Fibroblast of the conjunctiva (primary cell): ENCODE measurements around the gene PPIP5K1.
"Not testable (repeated sequence)": the region's sequence is repeated elsewhere in the genome, so short reads cannot be mapped to it uniquely, and the experiment has no call there.

Experiments used
- DNase-seq: peaks from one replicate; pipeline ENCODE4 v3.0.0-alpha.2; 2010; ENCODE audit warnings: low read depth

The PPIP5K1 gene

GRCh38 chr15:43589778-43590466 is at the start of gene PPIP5K1:
Gene PPIP5K1, minus strand, starts transcription at chr15:43590208. Its CDS starts 5,704 bp downstream, at chr15:43584504.
- DNase-seq, result not testable (repeated sequence)

DNA sequence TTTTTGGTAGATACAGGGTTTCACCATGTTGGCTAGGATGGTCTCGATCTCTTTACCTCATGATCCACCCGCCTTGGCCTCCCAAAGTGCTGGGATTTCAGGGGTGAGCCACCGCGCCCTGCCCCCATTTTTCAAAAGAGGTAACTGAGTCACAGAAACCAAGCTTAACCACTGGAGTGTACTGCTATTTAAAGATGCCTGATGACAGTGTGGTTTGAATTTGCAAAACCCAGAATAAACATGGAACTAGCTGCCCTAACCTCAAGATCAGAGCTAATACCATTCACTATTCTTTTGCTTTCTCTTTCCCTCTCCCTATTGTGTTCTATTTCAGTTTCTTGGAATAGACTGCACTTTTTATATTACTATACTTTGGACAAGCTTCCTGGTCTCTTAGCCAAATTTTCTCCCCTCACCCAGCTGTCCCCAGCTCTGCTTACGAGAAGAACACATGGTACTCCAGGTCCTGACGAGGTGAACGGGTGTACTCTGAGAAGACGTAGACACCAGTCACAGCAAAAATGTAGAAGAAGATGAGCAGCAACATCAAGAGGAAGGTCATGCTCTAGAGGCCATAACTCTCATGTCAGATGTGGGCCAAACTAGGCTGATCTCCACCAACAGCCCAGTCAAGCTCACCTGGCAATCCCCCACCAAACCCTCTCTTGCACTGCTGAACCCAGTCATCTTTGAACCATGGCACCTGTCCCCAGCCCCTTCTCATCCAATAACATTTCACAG is 48.6 kb upstream of the PPIP5K1 start:
- not testable (repeated sequence) for DNase-seq

GRCh38 chr15:43626937-43627336 is 36.9 kb upstream of the PPIP5K1 start:
- not testable (repeated sequence) for DNase-seq

DNA sequence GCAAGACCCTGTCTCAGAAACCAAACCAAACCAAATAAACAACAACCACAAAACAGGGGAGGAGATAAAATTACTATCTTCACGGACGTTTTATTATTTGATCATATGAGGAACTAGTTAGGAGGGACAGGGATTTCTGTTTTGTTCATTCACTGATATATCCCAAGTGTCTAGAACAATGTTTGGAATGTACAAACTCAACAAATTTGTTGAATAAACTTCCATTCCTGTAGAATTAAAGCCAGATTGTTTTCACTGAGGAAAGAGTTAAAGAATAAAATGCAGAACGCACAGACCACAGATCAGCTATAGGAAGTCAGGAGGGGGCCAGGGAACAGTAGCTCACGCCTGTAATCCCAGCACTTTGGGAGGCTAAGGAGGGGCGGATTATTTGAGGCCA is 35.1 kb upstream of the PPIP5K1 start:
- no peak for DNase-seq

GRCh38 chr15:43622068-43622799 is 32.2 kb upstream of the PPIP5K1 start:
- not testable (repeated sequence) for DNase-seq

DNA sequence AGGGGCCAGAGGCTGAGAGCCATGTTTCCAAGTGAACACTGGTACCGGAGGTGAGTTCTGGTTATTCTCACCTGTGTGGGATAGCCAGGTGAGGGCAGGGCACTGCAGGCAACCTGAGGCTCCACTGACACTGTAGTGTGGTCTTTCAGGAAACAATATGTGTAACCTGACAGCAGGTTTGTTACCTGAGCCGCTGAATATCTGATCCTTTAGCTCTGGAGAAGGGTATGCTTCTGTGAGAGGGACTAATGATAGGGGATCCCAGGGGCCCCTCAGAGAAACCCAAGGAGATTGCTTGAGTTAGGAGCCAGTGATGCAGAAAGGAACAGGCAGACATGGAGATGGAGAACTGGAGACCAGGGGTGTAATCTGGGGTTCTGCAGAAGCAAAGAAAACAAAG is 28.7 kb upstream of the PPIP5K1 start, which contains the start of gene STRC:
Gene STRC, minus strand, starts transcription at position 101 of the 400 bp plus-strand sequence. Its CDS starts 78 bp downstream, at position 23.
- not testable (repeated sequence) for DNase-seq

- not testable (repeated sequence) for DNase-seq
These were observed 27.7 kb upstream of the PPIP5K1 start for GRCh38 chr15:43617750-43618149.

DNA sequence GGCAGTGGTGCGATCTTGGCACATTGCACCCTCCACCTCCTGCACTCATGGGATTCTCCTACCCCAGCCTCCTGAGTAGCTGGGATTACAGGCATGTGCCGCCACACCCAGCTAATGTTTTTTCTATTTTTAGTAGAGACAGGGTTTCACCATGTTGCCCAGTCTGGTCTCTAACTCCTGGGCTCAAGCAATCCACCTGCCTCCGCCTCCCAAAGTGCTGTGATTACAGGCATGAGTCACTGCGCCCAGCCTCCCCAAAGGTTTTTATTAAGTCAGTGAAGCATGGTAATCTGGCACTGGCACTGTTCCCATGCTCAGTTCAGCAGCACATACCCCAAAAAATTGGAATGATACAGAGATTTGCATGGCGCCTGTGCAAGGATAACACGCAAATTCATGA is 12.2 kb upstream of the PPIP5K1 start:
- not testable (repeated sequence) for DNase-seq

GRCh38 chr15:43600200-43600599 is 10.2 kb upstream of the PPIP5K1 start:
- not testable (repeated sequence) for DNase-seq

DNA sequence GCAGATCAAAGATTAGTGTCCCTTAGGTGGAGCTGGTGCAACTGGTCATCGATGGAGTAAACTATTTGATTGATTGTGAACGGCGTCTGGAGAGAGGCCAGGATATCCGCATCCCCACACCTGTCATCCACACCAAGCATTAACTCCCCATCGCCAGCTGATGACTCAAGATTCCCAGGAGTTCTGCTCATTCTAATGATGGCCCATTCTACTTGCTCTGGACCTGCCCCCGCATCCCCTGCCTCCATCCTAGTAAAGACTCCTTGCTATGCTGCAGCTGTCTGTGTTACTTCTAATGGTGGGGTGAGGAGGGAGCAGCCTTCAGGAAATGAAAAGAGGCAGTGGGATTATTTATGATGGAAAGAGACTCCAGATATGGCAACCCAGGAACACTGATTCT is 9.1 kb upstream of the PPIP5K1 start:
- not testable (repeated sequence) for DNase-seq

- not testable (repeated sequence) for DNase-seq
These were observed 3.6 kb upstream of the PPIP5K1 start, which contains the start of gene CKMT1B for GRCh38 chr15:43593328-43594190. Gene CKMT1B, plus strand, starts transcription at chr15:43594027. Its CDS starts 192 bp downstream, at chr15:43594219.

GRCh38 chr15:43592841-43593240 is 2.8 kb upstream of the PPIP5K1 start:
- DNase-seq, result not testable (repeated sequence)

GRCh38 chr15:43574607-43575006 is 15.4 kb downstream of the PPIP5K1 start:
- DNase-seq, result not testable (repeated sequence)

DNA sequence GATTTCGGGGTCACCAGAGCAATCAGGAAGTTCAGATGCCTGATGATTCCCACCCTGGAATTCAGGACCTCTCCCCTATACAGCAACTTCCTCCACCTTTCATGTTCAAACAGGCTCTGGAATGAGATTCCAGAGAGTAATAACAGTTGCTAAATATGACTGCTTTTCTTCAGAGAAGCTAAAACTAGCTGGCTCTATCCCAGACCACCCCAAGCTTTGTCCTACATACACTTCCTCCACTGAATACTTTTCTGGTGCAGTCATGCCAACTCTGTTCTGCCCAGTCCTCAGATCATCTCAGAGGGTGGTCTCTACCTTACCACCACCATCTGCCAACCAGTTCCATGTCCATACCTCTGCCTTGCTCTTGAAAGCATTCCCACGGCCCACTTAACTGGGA is 23.4 kb downstream of the PPIP5K1 start:
- DNase-seq, result not testable (repeated sequence)

DNA sequence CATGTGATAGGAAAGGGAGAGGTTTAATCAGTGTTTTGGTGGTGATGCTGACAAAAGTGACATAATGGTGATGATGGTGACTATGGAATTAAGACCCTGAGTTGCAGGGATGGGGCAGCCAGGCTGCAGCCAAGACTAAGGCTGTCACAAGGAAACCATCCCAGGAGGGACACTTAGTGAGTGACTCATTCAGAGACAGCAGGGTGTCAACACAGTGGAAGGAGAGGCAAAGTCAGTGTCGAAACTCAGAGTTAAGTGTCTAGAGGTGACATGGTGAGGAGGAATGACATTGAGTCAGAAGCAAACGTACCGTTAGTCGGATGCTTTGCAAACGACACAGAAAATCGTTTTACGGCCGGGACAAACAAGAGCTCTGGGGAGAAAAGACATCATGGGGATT is 26.2 kb downstream of the PPIP5K1 start:
- not testable (repeated sequence) for DNase-seq

DNA sequence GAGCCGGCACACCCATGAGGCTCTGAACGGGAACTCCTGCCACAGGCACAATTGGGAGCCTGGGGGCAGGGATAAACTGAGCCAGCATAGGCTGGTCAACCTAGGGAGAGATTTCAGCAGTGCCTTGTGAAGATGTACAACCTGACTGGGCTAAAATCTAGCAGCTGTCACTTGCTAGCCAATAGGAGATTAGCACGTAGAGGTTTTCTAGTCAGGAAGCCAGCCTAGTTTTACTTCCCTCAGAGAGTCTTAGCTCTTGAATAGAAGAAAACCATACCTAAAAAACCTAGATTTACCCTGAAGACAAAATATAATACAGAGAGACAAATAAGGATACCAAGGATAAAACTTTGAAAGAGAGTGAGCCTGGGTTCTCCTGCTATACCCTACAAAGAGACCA is 27.3 kb downstream of the PPIP5K1 start:
- not testable (repeated sequence) for DNase-seq

GRCh38 chr15:43552986-43553385 is 37.0 kb downstream of the PPIP5K1 start:
- no peak for DNase-seq

- DNase-seq, result no peak
These were observed 37.8 kb downstream of the PPIP5K1 start for GRCh38 chr15:43552256-43552655.

- DNase-seq, result peak; percentile 45
These were observed 39.3 kb downstream of the PPIP5K1 start for GRCh38 chr15:43550527-43551363.

DNA sequence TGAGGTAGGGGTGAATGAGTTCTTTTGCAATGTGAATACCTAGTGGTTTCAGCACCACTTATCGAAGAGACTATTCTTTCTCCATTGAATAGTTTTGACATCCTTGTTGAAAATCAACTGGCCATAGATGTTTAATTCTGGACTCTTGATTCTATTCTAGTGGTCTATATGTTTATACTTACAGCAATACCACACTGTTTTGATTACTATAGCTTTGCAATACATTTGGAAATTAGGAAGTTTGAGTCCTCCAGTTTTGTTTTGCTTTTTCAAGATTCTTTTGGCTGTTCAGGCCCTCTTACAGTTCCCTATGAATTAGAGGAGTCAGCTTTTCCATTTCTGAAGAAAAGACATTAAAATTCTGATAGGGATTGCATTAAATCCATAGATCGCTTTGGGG is 42.5 kb downstream of the PPIP5K1 start:
- DNase-seq, result no peak
